ENCODE data around the gene MRPS18B. TPM values are rescaled to one million over a fixed set of nuclear protein-coding genes. Genes with fewer than 3 reads are reported as not detected.
"Not testable (repeated sequence)": the region's sequence is repeated elsewhere in the genome, so short reads cannot be mapped to it uniquely, and the experiment has no call there.

The MRPS18B gene
- total and polyA plus RNA-seq, 11 donors: 84.2 to 219 (median 122) TPM

DNA sequence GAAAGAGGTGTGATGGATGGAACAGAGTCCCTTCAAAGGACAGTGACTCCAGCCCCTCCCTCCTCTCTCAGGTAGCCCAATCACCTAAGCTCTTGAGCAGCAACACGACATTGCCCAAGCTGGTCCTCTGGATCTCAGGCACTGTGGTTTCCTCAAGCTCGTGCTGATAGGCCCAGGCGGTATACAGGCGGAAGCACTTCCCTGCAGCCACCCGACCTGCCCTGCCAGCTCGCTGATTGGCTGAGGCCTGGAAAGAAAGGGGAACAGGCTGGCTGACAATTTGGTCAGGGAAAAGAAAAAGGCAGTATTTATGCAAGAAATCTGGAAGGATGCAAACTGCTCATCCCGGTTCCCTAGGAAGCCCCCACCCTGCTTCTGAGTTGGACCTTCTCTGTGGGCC lies 38.9 kb downstream of the MRPS18B start:
- DNase-seq (no peak), ATAC-seq (peak in 2 of 4 donors; percentile 25 to 37)
- no peak overlapping the region for H3K27ac ChIP-seq
- no peak overlapping the region for H3K4me3 ChIP-seq
- intact Hi-C loops (cut with DNase I): no loop called here
- TF ChIP-seq, protein P1, sequence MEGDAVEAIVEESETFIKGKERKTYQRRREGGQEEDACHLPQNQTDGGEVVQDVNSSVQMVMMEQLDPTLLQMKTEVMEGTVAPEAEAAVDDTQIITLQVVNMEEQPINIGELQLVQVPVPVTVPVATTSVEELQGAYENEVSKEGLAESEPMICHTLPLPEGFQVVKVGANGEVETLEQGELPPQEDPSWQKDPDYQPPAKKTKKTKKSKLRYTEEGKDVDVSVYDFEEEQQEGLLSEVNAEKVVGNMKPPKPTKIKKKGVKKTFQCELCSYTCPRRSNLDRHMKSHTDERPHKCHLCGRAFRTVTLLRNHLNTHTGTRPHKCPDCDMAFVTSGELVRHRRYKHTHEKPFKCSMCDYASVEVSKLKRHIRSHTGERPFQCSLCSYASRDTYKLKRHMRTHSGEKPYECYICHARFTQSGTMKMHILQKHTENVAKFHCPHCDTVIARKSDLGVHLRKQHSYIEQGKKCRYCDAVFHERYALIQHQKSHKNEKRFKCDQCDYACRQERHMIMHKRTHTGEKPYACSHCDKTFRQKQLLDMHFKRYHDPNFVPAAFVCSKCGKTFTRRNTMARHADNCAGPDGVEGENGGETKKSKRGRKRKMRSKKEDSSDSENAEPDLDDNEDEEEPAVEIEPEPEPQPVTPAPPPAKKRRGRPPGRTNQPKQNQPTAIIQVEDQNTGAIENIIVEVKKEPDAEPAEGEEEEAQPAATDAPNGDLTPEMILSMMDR (IDR thresholded peaks at IDR 0.05): no peak
- no peak for TF ChIP-seq POLR2A (IDR thresholded peaks at IDR 0.05)
- H3K27me3 ChIP-seq: no peaks in the 10 kb centered on the region
- no peaks in the 10 kb centered on the region for H3K9me3 ChIP-seq
- H3K4me1 ChIP-seq: peaks cover 0 to 6% (median 0%) of the 10 kb centered on the region in 12 donors
- WGBS, 4 donors: 68 to 88% (median 81%) methylated on average over 7 of the region's 7 CpGs
- peaks cover 8 to 100% (median 100%) of the 10 kb centered on the region in 9 donors for H3K36me3 ChIP-seq

DNA sequence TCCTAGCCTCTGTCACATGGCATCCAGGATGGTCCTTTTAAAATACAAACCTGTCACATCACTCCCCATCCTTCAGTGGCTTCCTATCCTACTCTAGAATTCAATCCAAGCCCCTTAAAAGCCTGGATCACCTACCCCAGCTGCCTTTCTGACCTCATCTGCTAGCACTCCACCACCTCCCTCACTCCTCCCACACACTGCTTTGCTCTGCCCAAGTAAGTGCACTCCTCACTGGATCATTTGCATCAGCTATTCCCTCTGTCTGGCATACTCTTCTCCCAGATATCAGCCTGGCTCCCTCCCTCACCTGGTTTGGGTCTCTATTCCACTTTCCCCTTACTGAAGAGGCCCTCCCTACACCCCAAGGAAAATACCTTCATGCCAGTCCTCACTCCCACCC lies 39.8 kb downstream of the MRPS18B start:
- H3K4me1 ChIP-seq: peaks cover 0 to 6% (median 0%) of the 10 kb centered on the region in 12 donors
- intact Hi-C loops (cut with DNase I): no loop called here
- no peak for DNase-seq
- H3K36me3 ChIP-seq: peaks cover 8 to 100% (median 100%) of the 10 kb centered on the region in 9 donors
- no peak for ATAC-seq
- H3K27me3 ChIP-seq: no peaks in the 10 kb centered on the region
- no peak for TF ChIP-seq POLR2A (IDR thresholded peaks at IDR 0.05)
- TF ChIP-seq, protein P1 (IDR thresholded peaks at IDR 0.05): no peak
- no peak overlapping the region for H3K4me3 ChIP-seq
- no peaks in the 10 kb centered on the region for H3K9me3 ChIP-seq
- no peak overlapping the region for H3K27ac ChIP-seq

DNA sequence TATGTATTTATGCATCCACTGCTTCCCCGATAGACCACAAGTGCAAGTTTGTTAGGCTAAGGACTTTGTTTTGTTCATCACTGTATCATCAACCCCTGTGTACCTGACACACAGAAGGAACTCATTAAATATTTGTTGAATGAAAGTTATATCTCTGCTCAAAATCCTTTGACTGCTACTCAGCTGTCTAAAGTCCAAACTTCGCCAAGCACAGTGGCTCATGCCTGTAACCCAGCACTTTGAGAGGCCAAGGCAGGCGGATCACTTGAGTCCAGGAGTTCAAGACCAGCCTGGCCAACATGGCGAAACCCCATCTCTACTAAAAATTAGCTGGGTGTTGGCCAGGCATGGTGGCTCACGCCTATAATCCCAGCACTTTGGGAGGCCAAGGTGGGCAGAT lies 40.3 kb downstream of the MRPS18B start:
- H3K27me3 ChIP-seq; ATAC-seq; H3K9me3 ChIP-seq; DNase-seq; H3K27ac ChIP-seq; H3K4me1 ChIP-seq; intact Hi-C loops (cut with DNase I); H3K4me3 ChIP-seq: not testable (repeated sequence)
- WGBS, 4 donors: 86 to 98% (median 94%) methylated on average over 5 of the region's 5 CpGs
- peaks cover 8 to 100% (median 100%) of the 10 kb centered on the region in 9 donors for H3K36me3 ChIP-seq

DNA sequence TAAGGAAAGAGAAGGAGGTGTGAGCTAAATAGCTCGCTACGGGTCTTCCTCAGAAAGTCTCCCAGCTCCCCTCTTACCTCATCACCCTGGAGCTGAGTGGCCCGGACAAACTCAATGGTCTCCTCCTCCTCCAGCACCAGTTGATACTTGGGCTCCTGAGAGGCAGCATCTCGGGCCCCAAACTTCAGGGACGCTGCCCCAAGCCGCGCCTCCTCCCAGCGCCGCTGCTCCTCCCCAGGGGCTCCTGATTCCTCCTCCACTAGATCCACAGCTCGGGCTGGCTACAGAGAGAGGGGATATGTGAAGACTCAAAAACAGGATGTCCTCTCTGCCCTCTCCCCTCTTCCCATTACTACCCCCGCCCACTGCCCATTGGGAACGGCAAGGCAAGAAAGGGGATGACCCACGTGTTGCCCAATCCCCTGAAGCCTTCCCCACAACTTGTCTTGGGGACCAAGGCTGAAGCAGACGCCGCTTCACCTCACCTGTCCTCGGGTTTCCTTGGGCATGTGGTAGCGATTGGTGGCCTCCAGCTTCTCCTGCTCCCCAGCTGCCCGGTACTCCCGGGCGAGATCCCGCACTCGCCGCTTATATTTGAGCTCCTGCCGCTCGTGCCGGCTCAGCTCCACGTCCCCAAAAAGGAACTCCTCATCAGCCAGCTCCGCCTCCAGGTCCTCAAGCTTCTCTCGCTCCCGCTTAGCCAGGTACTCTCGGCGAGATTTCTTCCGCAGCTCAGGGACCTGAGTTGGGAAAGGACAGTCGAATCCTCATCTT lies 47.5 kb downstream of the MRPS18B start:
- intact Hi-C loops (cut with DNase I): no loop called here
- H3K4me3 ChIP-seq: no peak overlapping the region
- DNase-seq (no peak), ATAC-seq (no peak)
- H3K27me3 ChIP-seq: no peaks in the 10 kb centered on the region
- no peaks in the 10 kb centered on the region for H3K9me3 ChIP-seq
- 85 to 91% (median 89%) methylated on average over 34 of the region's 34 CpGs for WGBS, 4 donors
- no peaks in the 10 kb centered on the region for H3K4me1 ChIP-seq
- no peak overlapping the region for H3K27ac ChIP-seq
- TF ChIP-seq POLR2A (IDR thresholded peaks at IDR 0.05): no peak
- TF ChIP-seq, protein P1 (IDR thresholded peaks at IDR 0.05): no peak
- peaks cover 0 to 100% (median 100%) of the 10 kb centered on the region in 9 donors for H3K36me3 ChIP-seq

DNA sequence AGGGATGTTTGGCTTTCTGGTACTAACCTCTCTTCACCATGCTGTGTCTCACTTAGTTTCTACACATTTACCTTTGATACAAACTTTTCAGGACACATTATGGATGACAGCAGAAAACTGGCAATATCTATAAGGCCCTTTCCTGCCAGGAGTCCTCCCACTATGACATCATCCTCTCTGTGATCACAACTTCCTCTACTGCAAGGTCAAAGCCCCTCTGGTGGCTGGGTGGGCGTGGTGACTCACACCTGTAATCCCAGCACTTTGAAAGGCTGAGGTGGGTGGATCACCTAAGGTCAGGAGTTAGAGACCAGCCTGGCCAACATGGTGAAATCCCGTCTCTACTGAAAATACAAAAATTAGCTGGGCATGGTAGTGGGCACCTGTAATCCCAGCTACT lies 48.7 kb downstream of the MRPS18B start:
- ATAC-seq; H3K4me1 ChIP-seq; DNase-seq; intact Hi-C loops (cut with DNase I); H3K27ac ChIP-seq; H3K4me3 ChIP-seq; H3K9me3 ChIP-seq; H3K27me3 ChIP-seq: not testable (repeated sequence)
- 67 to 93% (median 86%) methylated on average over 2 of the region's 2 CpGs for WGBS, 4 donors
- peaks cover 0 to 100% (median 97%) of the 10 kb centered on the region in 9 donors for H3K36me3 ChIP-seq
